DOHH2 (cell line): ENCODE measurements around the gene CDK13.

Source experiments
- H3F3A ChIP-seq: fragments of 200-600 bp; sonication (generic), shearing (Covaris generic); 2 replicates; pipeline ENCODE4 v1.6.0; 2016; ENCODE audit warnings: antibody characterized with exemption, mild to moderate bottlenecking; ENCODE audit not compliant: control insufficient read depth, insufficient read depth
- H3K27ac ChIP-seq: fragments of 200-600 bp; sonication (generic); 2 replicates; pipeline ENCODE4 v1.5.1; 2014; ENCODE audit warnings: low read depth, mild to moderate bottlenecking, low read length, moderate library complexity
- H3K27me3 ChIP-seq: fragments of 200-600 bp; sonication (generic); 2 replicates; pipeline ENCODE4 v1.6.1; 2014; ENCODE audit warnings: mild to moderate bottlenecking, low read length, mixed read lengths; ENCODE audit not compliant: control insufficient read depth
- H3K36me3 ChIP-seq: fragments of 200-600 bp; sonication (generic); 2 replicates; pipeline ENCODE4 v1.6.1; 2014; ENCODE audit warnings: mild to moderate bottlenecking, low read length, moderate library complexity, mixed read lengths; ENCODE audit not compliant: control insufficient read depth
- H3K4me1 ChIP-seq: fragments of 200-600 bp; sonication (generic); 2 replicates; pipeline ENCODE4 v1.6.1; 2014; ENCODE audit warnings: mild to moderate bottlenecking, low read length, mixed read lengths; ENCODE audit not compliant: control insufficient read depth
- H3K4me2 ChIP-seq: fragments of 200-600 bp; sonication (generic); 2 replicates; pipeline ENCODE4 v1.6.0; 2014; ENCODE audit warnings: mild to moderate bottlenecking, low read length, moderate library complexity
- H3K4me3 ChIP-seq: fragments of 200-600 bp; sonication (generic); 2 replicates; pipeline ENCODE4 v1.5.1; 2014; ENCODE audit warnings: mild to moderate bottlenecking, low read length, mixed read lengths
- H3K79me2 ChIP-seq: fragments of 200-600 bp; sonication (generic); 2 replicates; pipeline ENCODE4 v1.6.1; 2014; ENCODE audit warnings: mild to moderate bottlenecking, low read length, mixed read lengths; ENCODE audit not compliant: control insufficient read depth
- H3K9me2 ChIP-seq: fragments of 200-600 bp; sonication (generic); replicated peaks from 2 replicates; pipeline ENCODE4 v1.6.1; 2014; ENCODE audit warnings: mild to moderate bottlenecking, low read length, mixed read lengths; ENCODE audit not compliant: control insufficient read depth
- H3K9me3 ChIP-seq: fragments of 200-600 bp; sonication (generic); 2 replicates; pipeline ENCODE4 v1.6.1; 2014; ENCODE audit warnings: antibody characterized with exemption, low read length, mixed read lengths; ENCODE audit not compliant: control insufficient read depth, insufficient read depth
- H4K20me1 ChIP-seq: fragments of 200-600 bp; sonication (generic); 2 replicates; pipeline ENCODE4 v1.6.0; 2014; ENCODE audit warnings: low read depth, mild to moderate bottlenecking, antibody characterized with exemption, low read length, moderate library complexity; ENCODE audit not compliant: control insufficient read depth, insufficient read depth
- EZH2phosphoT487 ChIP-seq: fragments of 200-600 bp; sonication (generic); IDR thresholded peaks from 2 replicates; pipeline ENCODE4 v1.6.1; 2017; ENCODE audit warnings: borderline replicate concordance, mild to moderate bottlenecking, antibody characterized with exemption, low read length, moderate library complexity, mixed read lengths
- TF ChIP-seq, protein P1 (sequence below): fragments of 200-600 bp; sonication (generic); IDR thresholded peaks from one replicate; pipeline ENCODE4 v1.5.1; 2014; ENCODE audit warnings: antibody characterized with exemption, mild to moderate bottlenecking, low read depth, low read length; ENCODE audit not compliant: poor library complexity, severe bottlenecking

The CDK13 gene

DNA sequence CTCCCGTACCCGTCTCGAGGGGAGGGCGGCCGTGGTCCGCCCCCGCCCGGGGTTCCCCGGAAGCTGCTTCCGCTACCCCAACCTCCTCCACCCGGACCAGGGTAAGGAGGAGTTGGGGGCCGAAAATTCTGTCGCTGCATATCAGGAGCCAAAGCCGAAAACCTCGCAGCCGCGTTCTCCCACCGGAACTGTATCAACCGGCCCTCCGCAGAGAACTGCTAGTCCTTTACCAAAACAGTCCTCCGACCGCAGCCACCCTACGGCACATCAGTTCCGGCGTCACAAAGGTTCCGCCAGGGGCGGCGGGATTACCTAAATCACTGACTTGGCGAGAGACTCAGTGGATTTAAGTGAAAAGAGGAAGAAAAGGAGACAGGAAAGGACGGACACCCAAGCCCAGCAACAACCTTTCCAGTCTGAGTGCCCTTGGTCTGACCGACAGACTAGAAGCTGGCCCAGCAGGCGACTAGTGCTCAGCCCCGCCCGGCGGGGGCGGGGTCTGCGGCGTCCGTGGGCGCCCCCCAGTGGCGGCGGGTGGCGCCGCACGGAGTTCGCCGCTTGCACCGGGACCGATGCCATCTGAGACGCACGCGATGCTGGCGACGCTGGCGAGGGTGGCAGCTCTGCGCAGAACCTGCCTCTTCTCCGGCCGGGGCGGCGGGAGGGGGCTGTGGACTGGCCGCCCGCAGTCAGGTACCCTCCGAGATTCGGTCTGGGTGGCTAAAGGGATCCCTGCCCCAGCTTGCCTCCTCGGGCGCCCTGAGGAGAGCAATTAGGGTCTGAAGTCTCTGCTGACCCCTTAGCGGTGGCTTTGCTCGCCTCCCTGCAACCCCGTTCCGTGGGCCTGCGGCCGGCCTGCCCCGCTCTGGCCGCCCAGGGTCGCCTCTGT, 184.6 kb downstream of the CDK13 start, which contains the start of the genes MPLKIP and SUGCT:
MPLKIP (minus strand) TSS at position 195 of the 889 bp plus-strand sequence; CDS start at position 140, 55 bp downstream.
SUGCT (plus strand) TSS at position 578 of the 889 bp plus-strand sequence.
- H3K4me3 ChIP-seq, result peak within 1 kb of the TSS; percentile 93

DNA sequence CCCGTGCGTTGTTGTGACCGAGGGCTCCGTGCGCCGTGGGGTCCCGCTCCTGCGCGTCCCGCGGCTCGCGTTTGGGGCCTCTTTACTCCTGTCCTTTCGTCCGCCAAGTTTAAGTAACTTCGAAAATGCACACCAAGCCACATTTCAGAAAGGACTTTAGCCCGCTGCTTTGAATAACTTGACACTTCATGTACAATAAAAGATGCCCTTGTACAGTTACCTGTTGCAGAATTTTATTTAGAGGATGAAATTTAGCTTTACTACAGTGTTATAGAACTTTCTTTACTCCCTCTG, 185.2 kb downstream of the CDK13 start:
- TF ChIP-seq, protein P1, sequence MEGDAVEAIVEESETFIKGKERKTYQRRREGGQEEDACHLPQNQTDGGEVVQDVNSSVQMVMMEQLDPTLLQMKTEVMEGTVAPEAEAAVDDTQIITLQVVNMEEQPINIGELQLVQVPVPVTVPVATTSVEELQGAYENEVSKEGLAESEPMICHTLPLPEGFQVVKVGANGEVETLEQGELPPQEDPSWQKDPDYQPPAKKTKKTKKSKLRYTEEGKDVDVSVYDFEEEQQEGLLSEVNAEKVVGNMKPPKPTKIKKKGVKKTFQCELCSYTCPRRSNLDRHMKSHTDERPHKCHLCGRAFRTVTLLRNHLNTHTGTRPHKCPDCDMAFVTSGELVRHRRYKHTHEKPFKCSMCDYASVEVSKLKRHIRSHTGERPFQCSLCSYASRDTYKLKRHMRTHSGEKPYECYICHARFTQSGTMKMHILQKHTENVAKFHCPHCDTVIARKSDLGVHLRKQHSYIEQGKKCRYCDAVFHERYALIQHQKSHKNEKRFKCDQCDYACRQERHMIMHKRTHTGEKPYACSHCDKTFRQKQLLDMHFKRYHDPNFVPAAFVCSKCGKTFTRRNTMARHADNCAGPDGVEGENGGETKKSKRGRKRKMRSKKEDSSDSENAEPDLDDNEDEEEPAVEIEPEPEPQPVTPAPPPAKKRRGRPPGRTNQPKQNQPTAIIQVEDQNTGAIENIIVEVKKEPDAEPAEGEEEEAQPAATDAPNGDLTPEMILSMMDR, result no peak
- TF ChIP-seq EZH2phosphoT487, result no peak
- peaks cover 33% of the 10 kb centered on the region for H3K36me3 ChIP-seq
- no peaks in the 10 kb centered on the region for H3K9me2 ChIP-seq
- H3K9me3 ChIP-seq, result peaks cover 4% of the 10 kb centered on the region; the same call in 1 of the 2 replicates
- no peaks in the 10 kb centered on the region for H3K27me3 ChIP-seq
- H3F3A ChIP-seq, result no peaks in the 10 kb centered on the region
- H3K4me2 ChIP-seq, result peak overlapping the region; percentile 69
- no peak overlapping the region for H3K27ac ChIP-seq
- peaks cover 42% of the 10 kb centered on the region for H3K79me2 ChIP-seq
- H4K20me1 ChIP-seq, result peaks cover 14% of the 10 kb centered on the region
- H3K4me3 ChIP-seq, result peak overlapping the region; percentile 93
- peaks cover 29% of the 10 kb centered on the region for H3K4me1 ChIP-seq

More for the DNA sequence above, 184.6 kb downstream of the CDK13 start, which contains the start of the genes MPLKIP and SUGCT:
- Histone ChIP-seq H3K27ac (peak within 1 kb of the TSS; percentile 81), H3K4me2 (peak within 1 kb of the TSS; percentile 69), H3K36me3 (peaks cover 38% of the 10 kb centered on the region), H3K27me3 (no peaks in the 10 kb centered on the region), H3K9me2 (no peaks in the 10 kb centered on the region), H3K79me2 (peaks cover 48% of the 10 kb centered on the region), H3F3A (no peaks in the 10 kb centered on the region), H3K9me3 (peaks cover 4% of the 10 kb centered on the region; the same call in 1 of the 2 replicates), H4K20me1 (peaks cover 14% of the 10 kb centered on the region), H3K4me1 (peaks cover 31% of the 10 kb centered on the region)
- no peak for TF ChIP-seq EZH2phosphoT487
- TF ChIP-seq, protein P1, result peak; percentile 97

DNA sequence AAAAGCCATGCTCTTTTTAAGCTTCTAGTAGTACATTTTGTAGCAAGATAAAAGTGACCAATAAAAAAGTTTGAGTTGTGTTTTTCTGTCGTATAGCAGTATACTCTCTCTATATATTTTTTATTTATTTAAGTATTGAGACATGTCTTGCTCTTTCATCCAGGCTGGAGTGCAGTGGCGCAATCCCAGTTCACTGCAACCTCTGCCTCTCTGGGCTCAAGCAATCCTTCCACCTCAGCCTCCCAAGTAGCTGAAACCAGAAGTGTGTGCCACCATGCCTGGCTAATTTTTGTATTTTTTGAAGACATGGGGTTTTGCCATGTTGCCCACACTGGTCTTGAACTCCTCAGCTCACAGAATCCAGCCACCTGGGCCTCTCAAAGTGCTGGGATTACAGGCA, 187.5 kb downstream of the CDK13 start:
- TF ChIP-seq, protein P1, result no peak
- TF ChIP-seq EZH2phosphoT487, result no peak
- Histone ChIP-seq H3K4me2 (no peak overlapping the region), H4K20me1 (peaks cover 6% of the 10 kb centered on the region; the same call in 1 of the 2 replicates), H3K27ac (no peak overlapping the region), H3K36me3 (peaks cover 11% of the 10 kb centered on the region), H3K27me3 (no peaks in the 10 kb centered on the region), H3K4me3 (no peak overlapping the region), H3K9me2 (no peaks in the 10 kb centered on the region), H3K4me1 (peaks cover 19% of the 10 kb centered on the region), H3K79me2 (peaks cover 19% of the 10 kb centered on the region), H3K9me3 (peaks cover 4% of the 10 kb centered on the region; the same call in 1 of the 2 replicates), H3F3A (no peaks in the 10 kb centered on the region)
